Raji (cell line): ENCODE measurements around the gene COL4A1.

Experiments
- POLR2A ChIP-seq: IDR thresholded peaks from 2 replicates; pipeline ENCODE4 v1.6.1; 2011; ENCODE audit warnings: low read depth, low read length, control low read depth; ENCODE audit not compliant: insufficient read depth

COL4A1 gene

GRCh38 chr13:110307767-110308655 is 1.1 kb upstream of the COL4A1 start:
- no peak for TF ChIP-seq POLR2A

GRCh38 chr13:110306340-110306959 is 507 bp downstream of the COL4A1 start:
- TF ChIP-seq POLR2A = no peak

- TF ChIP-seq POLR2A = no peak
Measured at GRCh38 chr13:110305949-110306339, 1.0 kb downstream of the COL4A1 start.

GRCh38 chr13:110305544-110305943 is 1.4 kb downstream of the COL4A1 start:
- TF ChIP-seq POLR2A = no peak

GRCh38 chr13:110305001-110305400 is 2.0 kb downstream of the COL4A1 start:
- no peak for TF ChIP-seq POLR2A

- no peak for TF ChIP-seq POLR2A
Measured at GRCh38 chr13:110304256-110304655, 2.7 kb downstream of the COL4A1 start.

GRCh38 chr13:110303644-110304043 is 3.3 kb downstream of the COL4A1 start:
- TF ChIP-seq POLR2A = no peak

GRCh38 chr13:110302997-110303396 is 4.0 kb downstream of the COL4A1 start:
- no peak for TF ChIP-seq POLR2A

GRCh38 chr13:110301606-110302553 is 5.1 kb downstream of the COL4A1 start:
- no peak for TF ChIP-seq POLR2A

- TF ChIP-seq POLR2A = no peak
Measured at GRCh38 chr13:110301083-110301482, 5.9 kb downstream of the COL4A1 start.

- no peak for TF ChIP-seq POLR2A
Measured at GRCh38 chr13:110300090-110300815, 6.7 kb downstream of the COL4A1 start.

GRCh38 chr13:110299283-110299840 is 7.6 kb downstream of the COL4A1 start:
- no peak for TF ChIP-seq POLR2A

- TF ChIP-seq POLR2A = no peak
Measured at GRCh38 chr13:110298505-110299282, 8.3 kb downstream of the COL4A1 start.
